ENCODE measurements around the gene TAS2R8. TPM values are rescaled to one million over a fixed set of nuclear protein-coding genes. Genes with fewer than 3 reads are reported as not detected.

TAS2R8 gene
- polyA plus RNA-seq, 1 experiment, result 0.06 TPM

- CTCF ChIA-PET, result interaction anchor here (0.6 to 2.2 kb wide), 5 partner anchors 10 to 727 kb away, joined by 4 to 16 read pairs (median 8); no protein-coding TSS in a partner anchor
- Histone ChIP-seq H3K27me3 (ENCODE audit: control insufficient read depth, insufficient read depth, low read length) (peaks cover 4% of the 10 kb centered on the region), H3K27ac (ENCODE audit: low read depth, low read length) (no peak overlapping the region), H3K4me3 (ENCODE audit: low read depth, low read length) (no peak overlapping the region), H3K9me3 (ENCODE audit: control insufficient read depth, insufficient read depth, low read length) (peaks cover 8% of the 10 kb centered on the region; the same call in 1 of the 2 replicates)
- DNase-seq (ENCODE audit: low read depth, low spot score), result no peak
- POLR2A ChIA-PET, result no interaction called here
- TF ChIP-seq, protein P1, sequence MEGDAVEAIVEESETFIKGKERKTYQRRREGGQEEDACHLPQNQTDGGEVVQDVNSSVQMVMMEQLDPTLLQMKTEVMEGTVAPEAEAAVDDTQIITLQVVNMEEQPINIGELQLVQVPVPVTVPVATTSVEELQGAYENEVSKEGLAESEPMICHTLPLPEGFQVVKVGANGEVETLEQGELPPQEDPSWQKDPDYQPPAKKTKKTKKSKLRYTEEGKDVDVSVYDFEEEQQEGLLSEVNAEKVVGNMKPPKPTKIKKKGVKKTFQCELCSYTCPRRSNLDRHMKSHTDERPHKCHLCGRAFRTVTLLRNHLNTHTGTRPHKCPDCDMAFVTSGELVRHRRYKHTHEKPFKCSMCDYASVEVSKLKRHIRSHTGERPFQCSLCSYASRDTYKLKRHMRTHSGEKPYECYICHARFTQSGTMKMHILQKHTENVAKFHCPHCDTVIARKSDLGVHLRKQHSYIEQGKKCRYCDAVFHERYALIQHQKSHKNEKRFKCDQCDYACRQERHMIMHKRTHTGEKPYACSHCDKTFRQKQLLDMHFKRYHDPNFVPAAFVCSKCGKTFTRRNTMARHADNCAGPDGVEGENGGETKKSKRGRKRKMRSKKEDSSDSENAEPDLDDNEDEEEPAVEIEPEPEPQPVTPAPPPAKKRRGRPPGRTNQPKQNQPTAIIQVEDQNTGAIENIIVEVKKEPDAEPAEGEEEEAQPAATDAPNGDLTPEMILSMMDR (IDR thresholded peaks at IDR 0.05; ENCODE audit: low read depth, low read length), result no peak
These were observed 47.4 kb downstream of the TAS2R8 start for GRCh38 chr12:10759657-10760056.

GRCh38 chr12:10756194-10756593, 50.9 kb downstream of the TAS2R8 start:
- no peak overlapping the region for H3K4me3 ChIP-seq (ENCODE audit: low read depth, low read length)
- H3K27me3 ChIP-seq (ENCODE audit: control insufficient read depth, insufficient read depth, low read length), result peaks cover 4% of the 10 kb centered on the region
- CTCF ChIA-PET, result no interaction called here
- H3K27ac ChIP-seq (ENCODE audit: low read depth, low read length), result no peak overlapping the region
- H3K9me3 ChIP-seq (ENCODE audit: control insufficient read depth, insufficient read depth, low read length), result peaks cover 8% of the 10 kb centered on the region; the same call in 1 of the 2 replicates
- TF ChIP-seq, protein P1 (IDR thresholded peaks at IDR 0.05; ENCODE audit: low read depth, low read length), result no peak
- DNase-seq (ENCODE audit: low read depth, low spot score), result no peak
- POLR2A ChIA-PET, result no interaction called here

Small RNA genes lying within 50 kb of the gene (small RNA-seq; reads per million reads assigned to genes)
- not detected for gene PRR4 (ENCODE audit: insufficient read length, low read depth)

Other genes with a start within 250 kb of the TAS2R8 start
- gene MAGOHB, start 193.7 kb downstream of the TAS2R8 start, polyA plus RNA-seq (2011; rRNA removed), result 22.5 and 42.9 TPM in 2 replicates
- gene STYK1, start 133.2 kb downstream of the TAS2R8 start, polyA plus RNA-seq (2011; rRNA removed), result 0.02 and 0.14 TPM in 2 replicates
- 95.6 and 99.2 TPM in 2 replicates for gene YBX3, start 84.0 kb downstream of the TAS2R8 start, polyA plus RNA-seq (2011; rRNA removed)
- not detected in 2 replicates for gene TAS2R7, start 4.7 kb downstream of the TAS2R8 start, polyA plus RNA-seq (2011; rRNA removed)
- gene TAS2R9, start 2.9 kb upstream of the TAS2R8 start, polyA plus RNA-seq (2011; rRNA removed), result not detected in 2 replicates
- 0.24 and 0.71 TPM in 2 replicates for gene TAS2R10, start 19.1 kb upstream of the TAS2R8 start, polyA plus RNA-seq (2011; rRNA removed)
- gene PRR4, start 42.2 kb upstream of the TAS2R8 start, polyA plus RNA-seq (2011; rRNA removed), result 3.2 and 4.3 TPM in 2 replicates
- gene PRH1, start 77.0 kb upstream of the TAS2R8 start, polyA plus RNA-seq (2011; rRNA removed), result 3.1 and 4.2 TPM in 2 replicates
- 0.10 and 0.16 TPM in 2 replicates for gene TAS2R13, start 102.3 kb upstream of the TAS2R8 start, polyA plus RNA-seq (2011; rRNA removed)
- 0.16 TPM in 1 of 2 replicates, not detected in the other for gene PRH2, start 122.0 kb upstream of the TAS2R8 start, polyA plus RNA-seq (2011; rRNA removed)
- 2.1 and 3.2 TPM in 2 replicates for gene TAS2R14, start 132.0 kb upstream of the TAS2R8 start, polyA plus RNA-seq (2011; rRNA removed)
- 0.21 and 0.24 TPM in 2 replicates for gene TAS2R50, start 179.6 kb upstream of the TAS2R8 start, polyA plus RNA-seq (2011; rRNA removed)
- 0.62 and 0.67 TPM in 2 replicates for gene TAS2R20, start 191.0 kb upstream of the TAS2R8 start, polyA plus RNA-seq (2011; rRNA removed)
- gene TAS2R19, start 215.3 kb upstream of the TAS2R8 start, polyA plus RNA-seq (2011; rRNA removed), result 0.46 and 0.48 TPM in 2 replicates
- 0.51 and 0.60 TPM in 2 replicates for gene TAS2R31, start 224.1 kb upstream of the TAS2R8 start, polyA plus RNA-seq (2011; rRNA removed)